Inflammatory macrophage treated with lipopolysaccharide for 4 hours (primary cell): ENCODE results near the gene RPS8.
"Not testable (repeated sequence)": the region's sequence is repeated elsewhere in the genome, so short reads cannot be mapped to it uniquely, and the experiment has no call there.

Experiments
- DNase-seq: peaks from one replicate; pipeline ENCODE4 v3.0.0-alpha.2; 2020

Gene RPS8

GRCh38 chr1:44820328-44821239, 45.2 kb downstream of the RPS8 start:
- no peak for DNase-seq

- DNase-seq: no peak
These were observed 45.9 kb downstream of the RPS8 start for GRCh38 chr1:44821240-44821715.

GRCh38 chr1:44822131-44822701, 46.9 kb downstream of the RPS8 start:
- no peak for DNase-seq

DNA sequence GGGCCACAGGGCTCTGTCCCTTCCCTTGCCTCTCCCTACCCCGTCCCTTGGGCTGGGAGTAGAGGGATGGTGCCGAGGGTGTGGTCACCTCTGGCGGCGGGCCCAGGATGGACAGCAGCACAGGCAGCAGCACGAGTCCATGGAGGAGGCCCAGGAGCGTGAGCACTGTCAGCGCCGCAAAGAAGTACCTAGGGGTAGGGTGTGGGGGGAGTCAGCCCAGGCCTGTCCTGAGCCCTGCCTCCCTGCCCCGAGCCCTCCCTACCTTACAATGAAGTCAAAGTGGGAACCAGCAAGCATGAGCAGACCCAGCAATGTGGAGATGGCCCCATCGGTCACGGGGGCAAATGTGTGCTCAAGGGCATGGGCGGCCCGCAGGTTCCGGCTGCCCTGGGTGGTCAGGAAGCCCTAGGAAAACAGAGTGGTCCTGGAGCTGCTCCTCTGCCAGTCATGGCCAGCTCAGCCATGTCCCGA, 47.7 kb downstream of the RPS8 start:
- no peak for DNase-seq

- not testable (repeated sequence) for DNase-seq
These were observed 49.1 kb downstream of the RPS8 start for GRCh38 chr1:44824392-44824791.

- peak; percentile 81 for DNase-seq
These were observed 51.2 kb downstream of the RPS8 start for GRCh38 chr1:44826375-44827196.

GRCh38 chr1:44827197-44828002, 52.1 kb downstream of the RPS8 start:
- no peak for DNase-seq

DNA sequence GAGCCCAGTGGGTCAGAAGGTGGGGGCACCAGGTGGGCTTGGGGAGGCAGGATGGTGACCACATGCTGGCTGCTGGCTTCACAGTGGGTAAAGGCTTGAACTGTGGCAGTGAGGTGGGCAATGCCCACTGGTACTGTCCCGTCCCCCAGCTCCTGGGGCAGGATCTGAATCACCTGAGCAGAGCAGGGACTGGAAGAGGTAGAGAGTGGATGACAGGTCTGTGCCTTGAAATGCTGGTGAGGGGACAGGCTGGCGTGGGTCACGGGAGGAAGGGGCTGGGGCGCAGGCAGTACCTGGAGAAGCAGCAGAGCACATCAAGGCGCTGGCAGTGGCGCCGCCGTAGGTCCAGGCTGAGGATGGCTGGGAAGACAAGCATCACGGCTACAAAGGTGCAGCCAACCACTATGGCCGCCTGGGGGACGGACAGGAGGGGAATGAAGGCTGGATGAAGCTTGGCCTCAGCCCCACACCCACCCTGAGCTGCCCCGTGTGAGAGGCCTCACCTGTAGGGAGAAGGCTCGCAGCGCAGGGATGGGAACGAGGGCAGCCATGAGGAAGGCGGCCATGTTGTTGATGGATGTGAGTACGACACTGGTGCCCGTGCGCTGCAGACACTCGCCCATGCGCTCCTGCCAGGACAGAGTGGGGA, 52.8 kb downstream of the RPS8 start:
- no peak for DNase-seq
